Activated CD4-positive, alpha-beta T cell treated with anti-CD3 and anti-CD28 coated beads for 4 hours (primary cell): ENCODE measurements around the gene MZT1.
"Not testable (repeated sequence)": the region's sequence is repeated elsewhere in the genome, so short reads cannot be mapped to it uniquely, and the experiment has no call there.

Experiments
- DNase-seq, 2 donors: peaks; one replicate each; pipeline ENCODE4 v3.0.0-alpha.2; 2020

The MZT1 gene, protein sequence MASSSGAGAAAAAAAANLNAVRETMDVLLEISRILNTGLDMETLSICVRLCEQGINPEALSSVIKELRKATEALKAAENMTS

DNA sequence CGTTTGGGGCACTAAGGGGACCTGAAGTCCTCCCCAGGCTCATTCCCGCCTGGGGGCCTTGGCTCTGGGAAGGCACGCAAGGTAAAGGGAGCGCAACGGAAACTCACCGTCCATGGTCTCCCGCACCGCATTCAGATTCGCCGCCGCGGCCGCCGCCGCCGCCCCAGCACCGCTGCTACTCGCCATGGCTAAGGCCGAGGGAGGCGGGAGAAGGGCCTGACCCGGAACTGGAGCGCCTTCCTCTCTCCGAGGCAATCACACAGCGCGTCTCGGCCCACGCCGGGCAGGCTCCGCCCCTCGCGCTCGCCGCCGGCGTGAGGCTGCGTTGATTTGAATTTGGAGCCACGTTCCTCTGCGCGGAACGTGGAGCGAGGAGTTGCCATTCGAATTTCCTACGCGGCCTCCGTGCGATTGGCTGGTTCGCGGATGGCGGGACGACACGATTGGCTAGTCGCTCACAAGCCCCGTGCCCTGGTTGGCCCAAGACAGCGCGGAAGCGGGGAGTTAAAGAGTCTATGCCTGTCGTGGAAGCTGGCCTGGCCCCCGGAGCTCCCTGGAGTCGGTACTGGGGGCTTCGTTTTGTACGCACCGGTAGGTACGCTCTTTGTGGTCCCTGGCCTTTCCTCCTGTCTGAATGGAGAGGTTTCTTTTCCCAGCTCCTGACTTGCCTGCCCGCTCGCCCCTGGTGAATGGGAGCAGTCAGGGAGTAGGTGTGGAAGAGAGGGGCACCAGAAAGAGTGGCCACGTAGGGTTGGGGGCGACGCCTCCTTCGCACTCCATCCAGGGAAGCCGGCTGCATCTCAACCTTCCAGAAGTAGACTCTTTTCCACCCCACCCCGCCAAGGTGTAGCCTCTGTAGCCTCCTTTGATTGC is at the start of gene MZT1, which contains the start of gene BORA:
Gene MZT1, minus strand, starts transcription at position 213 of the 873 bp plus-strand sequence. Its CDS starts 27 bp downstream, at position 186.
Gene BORA, plus strand, starts transcription at position 507 of the 873 bp plus-strand sequence. CDS start 1,018 bp downstream, outside the sequence.
- peak; percentile 93 for DNase-seq

DNA sequence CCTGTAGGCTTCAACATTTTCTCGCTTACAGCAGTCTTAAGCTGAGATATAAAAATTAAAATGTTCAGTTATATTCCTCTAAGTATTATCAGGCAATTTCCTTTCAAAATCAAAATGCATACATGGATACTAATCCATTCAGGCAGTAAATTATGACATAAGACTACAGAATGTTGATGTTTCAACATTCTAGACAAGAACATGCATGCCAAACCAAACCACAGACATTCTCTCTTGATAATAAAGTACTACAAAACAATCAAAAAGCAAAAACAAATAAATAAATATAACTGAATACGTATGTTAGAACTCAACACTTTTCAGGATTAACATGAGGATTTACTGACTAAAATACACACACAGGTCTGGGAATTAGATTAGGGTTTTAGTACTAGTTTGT is 46.6 kb upstream of the MZT1 start:
- DNase-seq, result no peak

DNA sequence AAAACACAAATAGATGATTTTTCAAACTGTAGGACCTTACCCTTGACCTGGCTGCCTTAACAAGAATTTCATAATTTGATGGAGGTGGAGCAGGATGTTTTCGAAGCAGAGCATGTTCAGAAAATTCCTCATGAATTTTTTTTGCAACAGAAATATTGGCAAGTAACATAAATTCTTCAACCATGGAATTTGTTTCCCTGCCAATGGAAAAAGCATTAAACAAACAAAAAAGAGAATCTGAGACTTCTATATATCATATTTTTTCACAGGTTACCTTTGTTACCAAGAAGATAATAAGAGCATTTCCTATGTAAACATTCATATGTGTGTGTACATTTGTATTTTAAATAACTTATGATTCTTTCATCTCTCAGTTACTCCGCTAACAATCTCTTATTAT is 36.0 kb upstream of the MZT1 start:
- DNase-seq, result no peak

DNA sequence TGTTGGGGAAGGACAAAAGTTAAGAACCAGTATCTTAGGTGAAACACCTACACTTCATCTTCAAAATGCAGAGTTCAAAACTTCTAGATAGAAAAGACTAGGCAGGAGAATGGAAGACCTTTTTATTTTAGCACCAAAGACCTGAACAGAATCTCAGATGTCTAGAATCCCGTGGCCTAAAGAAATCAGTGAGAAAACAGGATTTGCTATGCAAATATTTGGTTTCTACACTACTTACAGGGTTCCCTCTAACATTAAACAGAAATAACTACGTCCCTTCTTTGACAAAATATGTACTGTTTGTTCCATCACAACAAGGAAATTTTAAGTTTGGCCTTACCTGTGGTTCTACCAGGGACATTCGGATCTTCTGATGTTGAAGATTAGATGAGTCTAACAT is 32.8 kb upstream of the MZT1 start:
- DNase-seq, result no peak

DNA sequence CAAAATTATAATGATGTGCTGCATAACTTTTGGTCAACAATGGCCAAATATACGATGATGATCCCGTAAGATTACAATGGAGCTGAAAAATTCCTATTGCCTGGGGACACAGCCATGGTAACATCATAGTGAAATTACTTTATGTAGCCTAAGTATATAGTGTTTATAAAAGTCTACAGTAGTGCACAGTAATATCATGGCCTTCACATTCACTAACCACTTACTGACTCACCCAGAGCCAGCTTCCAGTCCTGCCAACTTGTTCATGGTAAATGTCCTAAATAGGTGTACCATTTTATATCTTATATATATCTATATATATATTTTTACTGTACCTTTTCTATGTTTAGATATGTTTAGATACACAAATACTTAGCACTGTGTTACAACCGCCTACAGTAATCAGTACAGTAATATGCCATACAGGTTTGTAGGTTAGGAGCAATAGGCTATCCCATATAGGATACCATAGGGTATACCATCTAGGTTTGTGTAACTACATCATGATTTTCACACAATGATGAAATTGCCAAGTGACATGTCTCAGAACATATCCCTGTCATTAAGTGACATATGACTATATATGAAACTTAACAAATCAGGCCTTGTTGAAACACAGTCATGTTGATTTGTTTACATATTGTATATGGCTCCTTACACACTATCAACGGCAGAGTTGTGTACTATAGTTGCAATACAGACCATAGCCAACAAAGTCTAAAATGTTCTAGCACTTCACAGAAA is 30.5 kb upstream of the MZT1 start:
- DNase-seq, result no peak

DNA sequence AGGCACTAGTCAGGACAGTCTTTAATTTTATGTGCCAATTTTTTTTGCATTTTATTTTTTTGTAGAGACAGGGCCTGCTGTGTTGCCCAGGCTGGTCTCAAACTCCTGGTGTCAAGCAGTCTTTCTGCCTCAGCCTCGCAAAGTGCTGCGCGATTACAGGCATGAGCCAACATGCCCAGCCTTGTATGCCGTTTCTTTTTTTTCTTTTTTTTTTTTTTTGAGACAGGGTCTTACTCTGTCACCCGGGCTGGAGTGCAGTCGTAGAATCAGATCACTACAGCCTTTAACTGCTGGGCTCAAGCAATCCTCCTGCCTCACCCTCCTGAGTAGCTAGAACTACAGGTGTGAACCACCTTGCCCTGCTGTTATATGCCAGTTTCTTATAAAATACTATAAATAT is 26.7 kb upstream of the MZT1 start:
- no peak for DNase-seq

DNA sequence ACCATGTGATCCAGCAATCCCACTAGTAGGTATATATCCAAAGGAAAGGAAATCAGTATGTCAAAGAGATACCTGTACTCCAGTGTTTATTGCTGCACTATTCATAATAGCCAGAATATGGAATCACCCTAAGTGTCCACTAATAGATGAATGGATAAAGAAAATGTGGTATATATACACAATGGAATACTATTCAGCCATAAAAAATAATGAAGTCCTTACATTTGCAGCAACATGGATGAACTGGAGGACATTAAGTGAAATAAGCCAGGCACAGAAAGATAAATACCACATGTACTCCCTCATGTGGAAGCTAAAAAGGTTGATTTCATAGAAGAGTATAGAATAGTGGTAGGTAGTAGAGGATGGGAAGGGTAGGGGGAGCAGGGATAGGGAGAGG is 23.8 kb upstream of the MZT1 start:
- DNase-seq, result no peak

DNA sequence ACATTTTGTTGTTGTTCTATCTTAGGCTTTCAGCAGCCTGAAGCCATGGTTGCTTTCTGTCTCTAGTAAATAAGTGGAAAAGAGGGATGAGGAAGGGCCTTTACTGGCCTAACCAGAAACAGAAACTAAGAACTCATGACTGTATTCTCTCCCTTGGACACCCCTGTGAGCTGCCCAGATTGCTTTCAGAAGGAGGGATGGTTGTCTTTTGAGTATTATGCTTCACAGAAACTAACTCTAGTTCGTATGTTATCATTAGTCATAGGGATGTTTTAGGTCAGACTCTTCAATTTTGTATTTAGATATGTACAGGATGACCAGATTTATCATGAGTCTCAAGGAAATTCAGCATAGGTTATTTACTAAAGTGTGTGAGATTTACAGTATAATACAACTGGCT is 17.8 kb upstream of the MZT1 start:
- DNase-seq, result no peak

DNA sequence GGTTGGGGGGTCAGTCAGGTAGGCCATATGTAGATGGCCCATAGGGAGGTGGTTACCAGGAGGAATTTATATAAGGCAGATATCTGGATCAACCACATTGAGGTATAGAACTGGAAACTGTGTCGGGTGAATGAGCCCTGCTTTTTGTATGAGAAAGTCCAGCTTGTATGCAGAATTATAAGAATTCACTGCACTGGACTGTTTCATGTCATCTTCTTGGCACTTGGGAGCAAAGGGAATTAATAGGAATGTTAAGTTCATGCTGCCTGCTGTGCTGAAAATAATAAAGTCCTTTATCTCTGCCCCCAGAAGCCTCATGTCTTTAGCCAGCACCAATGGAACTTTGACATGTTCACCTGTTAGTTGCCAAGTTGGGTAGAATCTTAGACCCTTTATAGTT is 12.6 kb upstream of the MZT1 start:
- no peak for DNase-seq

DNA sequence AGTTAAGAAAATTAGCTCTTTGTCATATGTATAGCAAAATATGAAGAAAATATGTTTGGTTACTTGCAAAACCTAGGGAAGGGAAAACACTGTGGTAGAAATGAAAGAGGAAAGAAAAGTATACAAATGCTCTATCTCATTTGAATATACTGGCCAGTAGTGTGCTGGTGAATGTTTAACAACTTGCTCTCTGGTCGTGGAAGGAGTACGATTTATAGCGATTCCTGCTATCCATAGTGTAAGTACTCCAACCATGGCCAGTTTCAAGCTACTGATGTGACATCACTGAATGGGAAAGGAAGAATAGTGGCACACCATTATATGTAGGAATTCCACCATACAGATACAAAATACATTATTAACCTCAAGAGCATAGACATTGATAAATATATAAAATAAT is 9.6 kb upstream of the MZT1 start:
- DNase-seq, result no peak

DNA sequence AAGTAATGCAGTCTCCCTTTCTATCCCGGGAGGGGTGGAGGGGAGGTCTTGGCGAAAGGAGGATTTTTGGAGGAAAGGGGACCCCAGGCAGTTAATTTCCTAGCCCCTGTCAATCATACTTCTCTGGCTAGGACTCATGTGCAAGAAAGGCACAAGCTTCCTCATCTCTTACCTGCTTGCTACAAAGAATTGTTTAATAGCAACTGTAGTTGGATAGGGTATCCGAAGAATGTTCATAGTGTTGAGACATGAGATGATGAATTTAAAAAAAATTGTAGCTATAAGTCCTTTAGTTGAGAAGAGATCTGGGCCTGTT is 819 bp upstream of the MZT1 start:
- DNase-seq, result no peak

DNA sequence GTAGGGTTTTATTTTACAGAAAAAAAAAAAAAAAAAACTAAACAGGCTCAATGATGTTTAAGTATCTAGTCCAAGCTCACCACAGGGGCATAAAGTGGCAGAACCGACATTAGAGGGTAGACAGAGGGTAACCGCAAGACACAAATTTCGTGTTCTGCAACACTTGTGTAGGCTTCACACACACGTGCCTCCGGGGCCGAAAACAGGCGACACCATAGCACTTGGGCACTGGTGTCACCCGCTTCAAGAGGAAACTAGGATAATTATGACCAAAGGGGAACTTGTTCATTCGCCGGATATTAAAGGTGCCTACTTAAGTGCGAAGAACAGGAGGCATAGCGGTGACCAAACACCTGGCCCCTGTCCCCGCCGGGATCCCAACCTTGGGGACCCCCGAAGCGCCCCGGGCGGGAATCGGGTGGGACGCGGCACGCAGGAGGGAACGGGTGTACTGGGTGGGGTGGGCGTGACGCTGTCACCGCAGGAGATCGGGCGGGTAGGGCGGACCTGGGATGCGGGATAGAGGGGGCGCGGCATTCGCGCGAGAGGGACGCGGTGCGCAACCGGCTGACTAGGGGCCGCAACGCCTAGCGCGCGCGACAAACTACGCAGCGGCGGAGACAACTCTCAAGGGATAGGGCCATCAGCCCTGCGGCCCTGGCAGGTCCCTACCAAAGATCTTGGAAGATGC is 558 bp downstream of the MZT1 start:
- peak; percentile 1 to 39 for DNase-seq

DNA sequence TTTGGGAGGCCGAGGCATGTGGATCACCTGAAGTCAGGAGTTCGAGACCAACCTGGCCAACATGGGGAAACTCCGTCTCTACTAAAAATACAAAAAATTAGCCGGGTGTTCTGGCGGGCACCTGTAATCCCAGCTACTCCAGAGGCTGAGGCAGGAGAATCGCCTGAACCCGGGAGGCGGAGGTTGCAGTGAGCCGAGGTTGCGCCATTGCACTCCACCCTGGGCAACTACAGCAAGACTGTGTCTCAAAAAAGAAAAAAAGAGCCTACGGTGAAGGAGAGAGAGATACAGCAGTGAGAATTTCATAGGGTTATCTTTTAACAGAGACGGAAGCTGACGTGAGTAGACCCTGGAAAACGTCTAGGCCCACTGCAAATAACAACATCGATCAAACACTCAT is 1.2 kb downstream of the MZT1 start:
- DNase-seq, result not testable (repeated sequence)

DNA sequence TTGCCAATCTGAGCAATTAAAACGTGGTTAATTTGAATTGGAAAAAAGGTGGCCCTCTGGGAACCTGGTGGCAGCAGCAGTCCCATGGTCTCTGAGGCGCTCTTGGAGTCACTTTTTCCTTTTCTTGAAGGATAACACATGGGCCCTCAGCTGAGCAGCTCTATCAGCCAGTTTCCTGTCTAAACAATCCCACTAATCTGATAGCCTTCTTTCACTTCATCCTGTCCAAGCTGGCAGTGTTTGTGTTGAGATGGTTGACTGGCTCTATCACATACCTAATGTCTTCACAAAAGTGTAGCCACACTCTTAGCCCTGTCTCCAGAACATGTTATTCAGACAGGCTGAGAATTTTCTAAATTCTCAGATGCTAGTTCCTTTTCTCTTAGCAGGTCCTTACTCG is 10.7 kb downstream of the MZT1 start:
- no peak for DNase-seq

DNA sequence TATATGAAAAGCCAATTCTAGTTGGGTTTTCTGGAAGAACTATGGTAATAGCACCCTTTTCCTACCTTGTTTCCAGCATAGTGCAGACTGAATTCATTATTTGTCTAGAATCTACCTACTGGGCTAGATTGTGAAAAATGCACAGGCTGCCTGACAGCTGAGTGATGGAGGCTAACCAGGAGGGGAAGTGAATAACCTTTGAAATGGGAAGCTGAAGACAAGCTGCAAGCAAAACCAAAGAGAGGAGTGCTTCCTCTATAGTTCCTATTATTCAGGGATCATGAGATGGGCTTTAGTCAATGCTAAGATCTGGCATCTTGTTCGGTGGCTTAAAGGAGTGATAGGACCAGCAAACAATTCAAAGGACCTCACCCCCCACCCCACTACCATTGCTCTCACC is 26.9 kb downstream of the MZT1 start:
- DNase-seq, result no peak

DNA sequence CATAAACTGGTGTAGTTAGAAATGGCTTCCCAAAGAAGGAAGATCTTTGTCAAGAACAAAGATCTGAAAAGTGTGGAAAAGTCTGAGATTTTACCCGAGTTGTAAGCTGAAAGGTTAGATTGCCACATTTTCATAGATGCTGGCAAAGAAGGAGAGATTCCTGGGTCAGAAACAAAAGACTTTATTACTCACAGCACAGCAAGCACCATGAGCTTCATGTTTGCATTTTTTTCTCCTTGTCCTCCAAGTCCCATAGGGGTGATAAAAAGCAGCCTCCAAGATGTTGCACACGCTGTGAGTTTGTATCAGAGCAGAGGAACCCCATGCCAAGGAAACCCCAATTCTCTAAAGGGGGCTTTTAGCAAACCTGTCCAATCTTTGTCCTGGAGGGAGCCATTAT is 29.3 kb downstream of the MZT1 start:
- DNase-seq, result no peak

DNA sequence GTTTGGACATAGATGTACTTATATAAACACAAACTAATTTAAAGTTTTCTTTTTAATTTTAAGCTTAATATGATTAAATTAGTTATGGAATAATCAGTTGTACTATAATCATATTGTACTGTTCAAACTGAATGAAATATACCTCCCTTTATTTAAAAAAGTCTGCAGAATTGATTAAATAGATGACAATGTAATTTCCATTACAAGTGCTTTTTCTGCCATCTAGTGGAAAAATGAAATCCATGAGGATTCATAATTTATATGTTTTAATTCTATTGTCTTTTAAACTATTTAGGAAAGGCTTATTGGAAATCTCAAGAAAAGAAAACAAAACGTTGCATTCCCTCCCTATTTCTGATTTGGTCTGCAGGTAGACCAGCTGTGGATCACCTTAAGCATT is 30.9 kb downstream of the MZT1 start:
- no peak for DNase-seq

DNA sequence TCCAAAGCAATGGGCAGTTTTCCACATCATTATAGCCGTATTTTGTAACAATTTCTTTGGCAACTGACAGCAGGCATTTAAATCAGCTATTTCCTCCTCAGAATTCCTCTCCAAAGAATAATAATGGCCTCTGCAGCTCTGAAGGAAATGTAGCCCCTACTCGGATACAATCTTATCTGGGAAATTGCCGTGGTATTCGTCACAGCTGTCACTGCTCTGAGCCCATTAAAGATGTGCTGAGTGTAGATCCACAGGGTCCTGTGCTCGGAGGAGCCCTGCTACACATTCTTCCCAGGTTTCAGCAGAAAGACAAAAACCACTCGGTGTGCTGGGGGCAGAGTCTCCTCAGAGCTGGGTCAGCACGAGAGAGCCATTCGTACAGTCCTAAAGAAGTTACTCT is 33.1 kb downstream of the MZT1 start:
- DNase-seq, result no peak

DNA sequence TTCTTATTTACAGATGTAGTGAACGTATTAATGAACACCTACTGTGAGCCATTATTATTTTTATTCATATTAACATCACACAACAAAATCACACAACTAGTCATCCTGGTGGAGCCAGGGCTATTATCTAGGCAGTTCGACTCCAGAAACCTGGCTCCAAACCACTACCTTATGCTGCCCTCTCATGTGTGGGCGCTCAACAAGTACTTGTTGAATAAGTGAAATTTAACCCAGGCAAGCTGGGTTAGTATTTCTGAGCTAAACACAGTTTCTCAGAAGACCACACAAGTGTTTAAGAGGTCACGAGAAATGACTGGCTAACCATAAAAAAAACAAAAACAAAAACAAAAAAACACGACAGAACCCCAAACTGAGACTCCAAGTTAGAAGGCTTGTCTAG is 33.6 kb downstream of the MZT1 start:
- no peak for DNase-seq

DNA sequence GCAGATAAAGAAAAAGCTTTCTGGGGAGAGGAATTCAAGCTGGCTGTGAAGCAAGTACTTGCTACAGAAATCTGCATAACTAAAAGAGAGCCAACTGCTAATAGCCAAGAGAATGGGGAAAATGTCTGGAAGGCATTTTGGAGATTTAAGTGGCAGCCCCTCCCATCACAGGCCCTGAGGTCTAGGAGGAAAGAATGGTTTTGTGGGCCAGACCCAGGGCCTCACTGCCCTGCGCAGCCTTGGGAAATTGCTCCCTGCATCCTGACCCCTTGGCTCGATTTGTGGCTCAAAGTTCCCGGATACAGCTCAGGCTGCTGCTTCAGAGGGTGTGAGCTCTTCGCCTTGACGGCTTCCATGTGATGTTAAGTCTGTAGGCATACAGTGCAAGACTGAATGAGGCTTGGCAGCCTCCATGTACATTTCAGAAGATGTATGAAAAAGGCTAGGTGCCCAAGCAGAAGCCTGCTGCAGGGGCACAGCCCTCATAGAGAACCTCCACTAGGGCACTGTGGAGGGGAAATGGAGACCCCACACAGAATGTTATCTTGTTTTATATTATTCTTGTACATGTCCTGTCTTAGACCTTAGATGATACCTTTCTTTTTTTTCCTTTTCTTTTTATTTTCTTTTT is 34.4 kb downstream of the MZT1 start:
- DNase-seq, result no peak

DNA sequence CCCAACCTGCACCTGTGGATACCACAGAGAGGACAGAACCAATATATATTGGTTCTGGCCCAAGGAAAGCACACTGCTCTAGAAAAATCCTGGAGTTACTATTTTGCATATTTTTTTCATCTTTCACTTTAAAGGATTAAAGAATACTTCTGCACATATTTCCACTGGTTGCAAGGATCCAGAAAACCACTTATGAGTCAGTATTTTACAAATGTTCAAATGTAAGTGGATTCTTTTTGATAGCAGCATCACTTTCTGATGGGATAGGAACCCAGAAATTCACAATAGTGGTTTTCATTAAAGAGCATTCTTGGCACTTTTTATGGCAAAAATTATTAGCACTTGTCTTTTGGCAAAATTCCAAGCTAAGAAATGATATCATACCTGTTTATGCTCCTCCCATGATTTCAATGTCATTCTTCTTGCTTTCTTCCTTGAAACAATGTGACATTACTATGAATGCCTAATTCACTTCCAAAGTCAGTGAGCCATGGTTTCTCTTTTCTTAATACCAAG is 38.2 kb downstream of the MZT1 start:
- DNase-seq, result no peak

DNA sequence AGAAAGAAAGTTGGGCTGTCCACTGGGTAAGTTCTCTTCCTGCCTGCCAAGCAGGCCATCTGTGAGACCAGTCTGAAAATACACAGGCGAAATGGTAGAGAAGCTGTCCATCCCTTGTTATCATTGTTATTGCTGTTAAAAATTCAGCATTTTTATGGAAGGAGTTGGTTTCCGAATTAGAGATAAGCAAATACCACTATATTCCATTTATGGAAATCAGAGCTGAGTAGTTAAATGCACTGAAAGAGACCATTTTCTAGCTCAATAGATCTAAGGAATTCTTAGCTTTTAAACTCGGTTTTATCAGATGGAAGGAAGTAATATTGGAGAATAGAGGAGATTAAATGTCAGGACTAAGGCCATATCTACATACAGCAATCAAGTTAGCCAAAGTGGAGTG is 40.7 kb downstream of the MZT1 start:
- DNase-seq, result no peak

DNA sequence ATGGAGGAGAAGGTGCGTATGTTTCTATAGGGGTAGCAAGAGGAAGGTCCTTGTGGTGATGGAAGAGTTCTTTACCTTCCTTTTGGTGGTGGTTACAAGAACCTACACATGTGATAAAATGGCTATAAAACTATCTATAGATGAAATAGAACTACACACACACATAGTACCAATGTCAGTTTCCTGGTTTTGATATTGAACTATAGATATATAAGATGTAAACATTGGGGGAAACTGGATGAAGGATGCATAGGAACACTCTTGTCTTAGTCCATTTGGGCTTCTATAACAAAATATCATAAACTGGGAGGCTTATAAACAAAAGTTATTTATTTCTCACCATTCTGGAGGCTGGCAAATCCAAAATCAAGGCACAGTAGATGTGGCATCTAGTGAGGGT is 47.1 kb downstream of the MZT1 start:
- no peak for DNase-seq
